RWPE1 (cell line): ENCODE results near the gene STK24.
A peak's percentile ranks its signal among the peaks of the same experiment; 100 is the strongest.

Source experiments
- CTCF ChIA-PET: fragments of 350-600 bp; sonication (Branson Sonifier 250); formaldehyde crosslinking; extraction: SDS; loops from one replicate; lab custom pipeline; 2021; lab: Yijun Ruan, JAX
- POLR2A ChIA-PET: fragments of 400-600 bp; formaldehyde crosslinking; extraction: SDS; loops from one replicate; lab custom pipeline; 2020; ENCODE audit warnings: antibody characterized with exemption; ENCODE audit not compliant: low non-redundant PET; lab: Yijun Ruan, JAX
- DNase-seq: peaks from one replicate; pipeline ENCODE4 v3.0.0; 2012; ENCODE audit warnings: low spot score
- H3K27ac ChIP-seq: fragments of 450-650 bp; 2 replicates; pipeline ENCODE4 v1.5.1; 2017
- TF ChIP-seq, protein P1 (sequence below): fragments of 450-650 bp; conservative IDR thresholded peaks from 2 replicates; pipeline ENCODE4 v1.5.1; 2017; ENCODE audit warnings: low read depth, mild to moderate bottlenecking

Gene STK24

DNA sequence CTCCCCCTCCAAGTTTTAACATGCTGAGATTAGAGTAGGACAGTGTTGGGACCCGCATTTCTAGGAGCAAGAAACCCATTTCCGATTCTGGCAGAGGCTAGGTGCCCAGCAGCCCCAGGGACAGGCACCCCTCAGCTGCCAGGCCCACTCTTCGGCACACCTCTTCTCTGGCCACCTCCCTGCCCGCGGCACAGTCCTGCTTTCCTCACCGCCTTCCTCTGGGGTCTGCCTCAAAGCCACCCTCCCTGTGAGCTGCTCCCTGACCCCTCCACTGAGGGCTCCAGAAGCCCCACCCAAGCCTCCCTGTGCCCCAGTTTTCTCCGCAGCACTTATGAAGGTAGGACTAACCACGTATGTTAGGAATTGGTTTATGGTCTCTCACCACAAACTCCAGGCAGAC lies 79.9 kb downstream of the STK24 start:
- H3K27ac ChIP-seq, result peak overlapping the region; percentile 51
- DNase-seq, result no peak
- TF ChIP-seq, protein P1, sequence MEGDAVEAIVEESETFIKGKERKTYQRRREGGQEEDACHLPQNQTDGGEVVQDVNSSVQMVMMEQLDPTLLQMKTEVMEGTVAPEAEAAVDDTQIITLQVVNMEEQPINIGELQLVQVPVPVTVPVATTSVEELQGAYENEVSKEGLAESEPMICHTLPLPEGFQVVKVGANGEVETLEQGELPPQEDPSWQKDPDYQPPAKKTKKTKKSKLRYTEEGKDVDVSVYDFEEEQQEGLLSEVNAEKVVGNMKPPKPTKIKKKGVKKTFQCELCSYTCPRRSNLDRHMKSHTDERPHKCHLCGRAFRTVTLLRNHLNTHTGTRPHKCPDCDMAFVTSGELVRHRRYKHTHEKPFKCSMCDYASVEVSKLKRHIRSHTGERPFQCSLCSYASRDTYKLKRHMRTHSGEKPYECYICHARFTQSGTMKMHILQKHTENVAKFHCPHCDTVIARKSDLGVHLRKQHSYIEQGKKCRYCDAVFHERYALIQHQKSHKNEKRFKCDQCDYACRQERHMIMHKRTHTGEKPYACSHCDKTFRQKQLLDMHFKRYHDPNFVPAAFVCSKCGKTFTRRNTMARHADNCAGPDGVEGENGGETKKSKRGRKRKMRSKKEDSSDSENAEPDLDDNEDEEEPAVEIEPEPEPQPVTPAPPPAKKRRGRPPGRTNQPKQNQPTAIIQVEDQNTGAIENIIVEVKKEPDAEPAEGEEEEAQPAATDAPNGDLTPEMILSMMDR, result no peak
- ChIA-PET CTCF (interaction anchor here (1.0 kb wide), 1 partner anchor 176 kb away, joined by 3 read pairs; no protein-coding TSS in a partner anchor), POLR2A (interaction anchor here (0.6 kb wide), 1 partner anchor 43 kb away, joined by 4 read pairs; no protein-coding TSS in a partner anchor)

DNA sequence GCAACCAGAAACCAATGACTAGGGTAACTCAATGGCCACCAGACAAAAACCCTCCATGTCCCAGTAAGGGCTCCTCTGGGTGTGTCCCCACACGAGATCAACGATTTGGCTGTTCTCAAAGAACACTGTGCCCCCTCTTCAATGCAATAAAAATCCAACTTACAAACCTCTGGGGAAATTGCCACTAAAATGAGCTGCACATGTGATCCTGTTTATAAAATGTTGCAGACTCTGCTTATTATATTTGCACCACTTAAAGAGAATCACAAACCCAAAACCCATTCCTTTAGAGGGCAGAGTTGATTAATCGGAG lies 80.5 kb downstream of the STK24 start:
- peak overlapping the region; percentile 66 for H3K27ac ChIP-seq
- CTCF ChIA-PET, result no interaction called here
- POLR2A ChIA-PET, result no interaction called here
- TF ChIP-seq, protein P1, result no peak
- no peak for DNase-seq

DNA sequence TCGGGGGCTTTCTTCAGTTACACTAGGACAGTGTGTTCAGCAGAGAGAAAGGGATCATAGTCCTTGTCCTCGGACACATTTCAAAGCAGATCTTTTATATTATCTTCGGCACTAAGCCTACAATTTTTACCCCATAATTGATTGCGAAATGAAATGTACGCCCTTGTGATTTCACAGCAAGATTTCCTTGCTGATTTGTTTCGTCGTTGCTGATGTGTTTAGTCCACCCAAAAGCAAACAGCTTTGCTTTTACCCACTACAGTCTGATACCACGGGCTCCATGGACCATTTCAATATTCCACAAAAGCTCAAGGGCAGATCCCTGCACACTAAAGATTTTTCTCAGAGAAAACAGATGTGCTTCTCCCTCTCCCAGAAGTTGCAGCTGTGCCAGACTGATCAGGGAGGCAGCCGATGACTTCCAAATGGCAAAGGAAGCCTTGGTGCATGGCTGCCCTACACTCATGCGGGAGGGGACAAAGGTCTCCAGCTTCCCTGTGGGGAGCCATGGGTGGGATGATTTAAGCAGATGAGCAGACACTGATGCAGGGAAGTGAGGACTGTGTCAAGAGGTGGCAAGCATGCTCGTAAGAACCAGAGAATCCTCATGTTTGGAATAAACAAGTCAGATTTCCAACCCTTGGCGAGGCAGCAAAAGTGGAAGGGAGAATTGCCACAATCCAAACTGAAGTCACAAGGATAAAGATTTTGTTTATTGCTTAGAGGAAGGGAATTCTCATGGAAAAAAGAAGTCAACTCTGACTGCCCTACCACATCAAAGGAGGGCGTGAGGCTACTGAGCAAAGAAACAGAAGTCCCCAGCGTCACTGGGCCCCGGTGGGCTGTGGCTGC lies 81.1 kb downstream of the STK24 start:
- ChIA-PET CTCF (no interaction called here), POLR2A (no interaction called here)
- DNase-seq, result no peak
- TF ChIP-seq, protein P1, result no peak
- H3K27ac ChIP-seq, result peak overlapping the region; percentile 66

DNA sequence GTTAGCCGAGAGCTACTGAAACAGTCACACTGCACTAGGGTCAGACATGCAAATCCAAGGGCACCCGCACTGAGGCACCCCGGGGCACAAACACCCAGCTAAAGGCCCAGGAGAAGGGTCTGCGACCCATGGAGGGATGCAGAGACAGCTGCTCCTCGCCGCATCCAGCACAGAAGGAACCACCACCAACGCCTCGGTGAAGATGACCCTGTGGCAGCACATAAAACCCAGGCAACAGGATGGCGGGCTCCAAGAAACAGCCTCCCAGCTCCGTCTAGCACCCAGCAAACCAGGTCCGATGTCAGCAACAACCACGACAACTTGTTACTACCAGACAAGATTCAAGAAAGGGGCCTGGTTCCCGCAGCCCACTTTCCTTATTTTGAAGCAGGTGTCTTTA lies 82.1 kb downstream of the STK24 start:
- POLR2A ChIA-PET, result no interaction called here
- no peak for DNase-seq
- peak overlapping the region; percentile 30; the same call in 1 of the 2 replicates for H3K27ac ChIP-seq
- TF ChIP-seq, protein P1, result no peak
- CTCF ChIA-PET, result interaction anchor here (0.6 to 0.7 kb wide), 2 partner anchors 144 to 1135 kb away, joined by 3 to 6 read pairs; no protein-coding TSS in a partner anchor

DNA sequence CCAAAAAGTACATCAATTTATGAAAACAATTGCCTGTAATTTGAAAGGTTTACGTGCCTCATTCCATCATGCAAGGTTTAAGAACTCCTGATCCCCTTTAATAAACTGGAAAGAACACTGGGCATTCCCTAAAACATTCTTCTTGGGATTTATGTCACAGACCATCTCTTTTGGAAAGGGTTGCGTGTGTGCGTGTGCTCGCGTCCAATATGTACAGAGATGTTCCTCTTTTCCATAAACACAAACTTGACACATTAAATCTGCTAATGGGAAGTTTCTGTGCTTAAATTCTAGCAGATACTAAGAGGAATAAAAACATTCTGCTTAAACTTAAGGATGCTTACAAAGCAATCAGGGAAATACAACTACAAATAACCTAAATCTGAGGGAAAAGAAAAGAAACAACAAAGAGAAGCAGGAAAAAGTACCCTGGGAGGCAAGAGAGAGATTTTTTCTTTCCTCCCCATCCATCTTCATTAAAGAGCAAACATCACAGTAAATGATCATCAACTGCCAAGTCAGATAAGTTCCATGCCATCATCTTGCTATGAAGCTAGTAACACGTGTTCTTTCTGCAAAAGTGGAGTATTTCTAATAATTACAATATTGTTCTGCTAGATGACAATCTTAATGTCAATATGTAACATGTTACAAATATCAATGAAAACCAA lies 83.7 kb downstream of the STK24 start:
- no peak overlapping the region for H3K27ac ChIP-seq
- TF ChIP-seq, protein P1, result no peak
- no peak for DNase-seq
- POLR2A ChIA-PET, result no interaction called here
- CTCF ChIA-PET, result no interaction called here

DNA sequence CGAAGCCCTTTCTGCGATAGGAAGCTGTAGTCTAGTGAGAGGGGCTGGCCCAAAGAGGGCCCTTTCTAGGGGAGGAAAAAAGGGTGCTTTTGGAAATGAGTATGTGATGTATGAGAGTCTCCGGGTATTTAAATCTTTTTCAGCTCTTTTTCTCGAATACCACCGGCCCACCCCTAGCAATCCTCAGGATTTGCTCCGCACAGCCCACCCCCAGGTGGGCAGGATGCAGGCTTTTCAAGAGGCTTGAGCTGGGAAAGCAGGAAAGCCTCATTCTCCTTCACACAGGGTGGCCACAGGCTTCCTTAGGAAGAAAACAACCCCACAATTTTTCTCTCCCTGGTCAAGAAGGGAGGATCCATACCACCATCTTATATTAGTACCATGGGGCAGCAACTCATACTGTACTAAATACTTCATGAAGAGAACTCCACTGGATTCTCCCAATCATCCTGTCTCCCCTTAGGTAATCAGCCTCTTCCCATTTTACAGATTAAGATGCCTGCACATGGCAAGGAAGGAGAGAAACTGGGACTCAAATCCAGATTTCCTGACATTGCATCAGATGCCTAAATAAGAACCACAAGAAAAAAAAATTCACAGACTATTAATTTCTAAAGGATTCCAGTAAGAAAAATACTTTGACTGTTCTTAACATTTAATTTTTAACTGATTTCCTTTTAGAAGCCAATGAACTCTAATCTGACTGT lies 84.4 kb downstream of the STK24 start:
- TF ChIP-seq, protein P1, result no peak
- CTCF ChIA-PET, result no interaction called here
- no peak for DNase-seq
- POLR2A ChIA-PET, result no interaction called here
- H3K27ac ChIP-seq, result no peak overlapping the region; the same call in 1 of the 2 replicates
